CD4-positive, alpha-beta T cell (primary cell): ENCODE results near the gene ERG28. TPM values are rescaled to one million over a fixed set of nuclear protein-coding genes. Genes with fewer than 3 reads are reported as not detected.

ENCODE experiments used
- ATAC-seq: fragments of 200-7000 bp; cut with Tn5 transposase; one replicate; pipeline ENCODE4 v1.10.0; 2022; ENCODE audit warnings: mild to moderate bottlenecking; ENCODE audit not compliant: poor library complexity
- CTCF ChIA-PET: fragments of 350-600 bp; sonication (Branson Sonifier 250); formaldehyde crosslinking; loops from one replicate; lab custom pipeline; 2021; ENCODE audit warnings: antibody characterized with exemption, inconsistent platforms; lab: Charles Lee
- POLR2A ChIA-PET: fragments of 350-600 bp; sonication (Branson Sonifier 250); formaldehyde crosslinking; loops from one replicate; lab custom pipeline; 2021; ENCODE audit warnings: antibody characterized with exemption, inconsistent platforms; lab: Charles Lee
- DNase-seq, 14 experiments: peaks; one replicate each; pipeline ENCODE4 v3.0.0-alpha.2; 2013 to 2020; ENCODE audit warnings: mixed read lengths in 2 of 14
- H3K27ac ChIP-seq, 2 donors: one replicate each; pipeline versions ENCODE4 v1.5.1 to v1.7.0; 2013; ENCODE audit warnings: low read length in 2 of 2, low read depth in 1 of 2, mild to moderate bottlenecking in 1 of 2
- H3K27me3 ChIP-seq, 2 experiments: 1 replicate in 1 of 2; 2 replicates in 1 of 2; pipeline versions ENCODE4 v1.6.1 to v1.7.0; 2013; ENCODE audit warnings: low read length in 2 of 2, control low read depth in 1 of 2, mild to moderate bottlenecking in 1 of 2, moderate library complexity in 1 of 2; ENCODE audit not compliant: insufficient read depth in 2 of 2, control insufficient read depth in 1 of 2
- H3K36me3 ChIP-seq: one replicate; pipeline ENCODE4 v1.6.1; 2013; ENCODE audit warnings: low read length, control low read depth; ENCODE audit not compliant: insufficient read depth
- H3K4me1 ChIP-seq: one replicate; pipeline ENCODE4 v1.6.1; 2013; ENCODE audit warnings: low read length, control low read depth; ENCODE audit not compliant: insufficient read depth
- H3K4me3 ChIP-seq: one replicate; pipeline ENCODE4 v1.5.1; 2013; ENCODE audit warnings: mild to moderate bottlenecking, low read length, moderate library complexity
- H3K9me3 ChIP-seq, 2 experiments: 1 replicate in 1 of 2; 2 replicates in 1 of 2; pipeline versions ENCODE4 v1.6.1 to v1.7.0; 2013; ENCODE audit warnings: low read length in 2 of 2, mild to moderate bottlenecking in 2 of 2, control low read depth in 1 of 2, moderate library complexity in 1 of 2; ENCODE audit not compliant: control insufficient read depth in 1 of 2, insufficient read depth in 1 of 2
- H3K27ac Mint-ChIP-seq: one replicate; pipeline ENCODE4 v1.8.0; 2020; ENCODE audit warnings: mixed read lengths
- H3K27me3 Mint-ChIP-seq: one replicate; pipeline ENCODE4 v1.8.0; 2021; ENCODE audit warnings: mixed read lengths
- H3K36me3 Mint-ChIP-seq: one replicate; pipeline ENCODE4 v1.8.0; 2021; ENCODE audit warnings: low read depth, mixed read lengths
- H3K4me1 Mint-ChIP-seq: one replicate; pipeline ENCODE4 v1.8.0; 2021; ENCODE audit warnings: low read depth, mixed read lengths
- H3K4me3 Mint-ChIP-seq: one replicate; pipeline ENCODE4 v1.8.0; 2020; ENCODE audit warnings: mild to moderate bottlenecking, mixed read lengths
- H3K9me3 Mint-ChIP-seq: one replicate; pipeline ENCODE4 v1.8.0; 2020; ENCODE audit warnings: mixed read lengths
- intact Hi-C, 2 experiments: fragments of 100-400 bp; cut with DNase I in 1 of 2; cut with micrococcal nuclease in 1 of 2; formaldehyde crosslinking; loops; one replicate each; pipeline versions ENCODE4 v1.15.1 to v1.9.0; 2023 to 2025; cut with DNase I, micrococcal nuclease
- total RNA-seq, 174 experiments: library from RNA in 2 of 174; stranded (reverse) in 2 of 174; gene quantifications; one replicate each; pipeline ENCODE4 v1.2.3 and lab custom pipeline; 2021 to 2026
- TF ChIP-seq, protein P1 (sequence below): fragments of 200-600 bp; IDR thresholded peaks from one replicate; pipeline ENCODE4 v1.8.0; 2022; ENCODE audit warnings: antibody characterized with exemption, mild to moderate bottlenecking

Gene ERG28
- total RNA-seq, 2 experiments from 2014 or later: 5.7 to 5.8 TPM

DNA sequence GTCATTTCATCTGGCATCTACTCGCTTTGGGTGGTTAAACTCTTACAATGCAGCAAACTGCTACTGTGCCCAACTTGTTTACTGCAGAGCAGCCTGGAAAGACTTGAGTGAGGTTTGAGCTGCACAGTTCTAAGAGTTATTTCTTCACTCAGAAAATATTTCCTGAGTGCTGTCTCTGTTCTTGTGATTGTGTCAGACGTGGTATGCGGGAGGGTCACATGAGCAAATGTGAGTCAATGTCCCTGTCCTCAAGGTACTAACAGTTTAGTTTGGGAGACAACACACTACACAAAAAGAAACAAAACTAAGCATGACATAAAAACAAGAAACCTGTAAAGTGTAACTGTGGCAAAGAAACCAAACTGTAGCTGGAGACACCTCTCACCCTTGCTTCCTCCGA, 49.8 kb downstream of the ERG28 start:
- Mint-ChIP-seq H3K27me3 (no peaks in the 10 kb centered on the region), H3K9me3 (no peaks in the 10 kb centered on the region)
- no peaks in the 10 kb centered on the region for H3K36me3 ChIP-seq

DNA sequence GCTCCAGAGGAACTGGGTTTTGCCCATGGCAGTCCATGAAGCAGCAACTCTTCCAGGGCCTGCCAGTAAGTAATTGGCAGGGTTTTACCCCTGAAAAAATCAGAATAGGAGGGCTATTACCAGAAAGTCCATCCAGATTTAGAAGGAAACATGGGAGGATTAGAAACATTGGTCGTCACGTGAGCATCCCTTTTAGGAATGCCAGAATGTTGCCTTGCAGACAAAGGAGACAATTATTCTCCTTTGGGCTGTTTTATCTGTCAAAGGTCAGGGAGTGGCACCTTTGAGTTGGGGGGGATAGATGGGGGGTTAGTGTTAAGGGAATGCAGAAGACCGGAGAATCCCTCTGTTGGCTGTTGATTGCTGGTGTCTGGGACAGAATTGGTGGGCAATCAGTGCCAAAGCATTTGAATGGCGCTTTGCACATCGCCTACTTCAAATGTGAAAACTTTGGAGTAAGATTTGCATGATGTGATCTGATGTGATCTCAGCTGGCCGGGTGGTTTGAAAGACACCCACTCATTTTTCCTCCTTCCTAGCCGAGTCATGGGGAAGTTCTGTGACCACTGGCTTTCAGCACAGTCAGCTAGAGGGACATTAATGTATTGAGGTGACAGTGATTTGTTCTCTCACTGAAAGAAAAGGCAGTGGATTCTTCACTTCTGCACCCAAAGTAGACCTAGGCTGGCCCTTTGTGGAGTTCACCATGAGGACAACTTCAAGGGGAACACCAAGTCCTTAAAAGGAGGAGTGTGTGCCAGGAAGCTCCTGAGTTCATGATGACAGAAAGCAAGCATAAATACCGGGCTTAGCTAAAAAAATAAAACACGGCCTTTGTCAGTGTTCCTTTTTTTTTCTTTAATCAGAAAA, 50.8 kb downstream of the ERG28 start:
- Histone ChIP-seq H3K27me3 (no peaks in the 10 kb centered on the region), H3K4me3 (no peak overlapping the region), H3K36me3 (no peaks in the 10 kb centered on the region), H3K27ac (no peak overlapping the region), H3K4me1 (no peaks in the 10 kb centered on the region), H3K9me3 (peaks cover 5 to 7% of the 10 kb centered on the region in 2 experiments)
- H3K9me3 Mint-ChIP-seq: no peaks in the 10 kb centered on the region
- no peaks in the 10 kb centered on the region for H3K36me3 Mint-ChIP-seq
- H3K4me1 Mint-ChIP-seq: no peaks in the 10 kb centered on the region
- TF ChIP-seq, protein P1, sequence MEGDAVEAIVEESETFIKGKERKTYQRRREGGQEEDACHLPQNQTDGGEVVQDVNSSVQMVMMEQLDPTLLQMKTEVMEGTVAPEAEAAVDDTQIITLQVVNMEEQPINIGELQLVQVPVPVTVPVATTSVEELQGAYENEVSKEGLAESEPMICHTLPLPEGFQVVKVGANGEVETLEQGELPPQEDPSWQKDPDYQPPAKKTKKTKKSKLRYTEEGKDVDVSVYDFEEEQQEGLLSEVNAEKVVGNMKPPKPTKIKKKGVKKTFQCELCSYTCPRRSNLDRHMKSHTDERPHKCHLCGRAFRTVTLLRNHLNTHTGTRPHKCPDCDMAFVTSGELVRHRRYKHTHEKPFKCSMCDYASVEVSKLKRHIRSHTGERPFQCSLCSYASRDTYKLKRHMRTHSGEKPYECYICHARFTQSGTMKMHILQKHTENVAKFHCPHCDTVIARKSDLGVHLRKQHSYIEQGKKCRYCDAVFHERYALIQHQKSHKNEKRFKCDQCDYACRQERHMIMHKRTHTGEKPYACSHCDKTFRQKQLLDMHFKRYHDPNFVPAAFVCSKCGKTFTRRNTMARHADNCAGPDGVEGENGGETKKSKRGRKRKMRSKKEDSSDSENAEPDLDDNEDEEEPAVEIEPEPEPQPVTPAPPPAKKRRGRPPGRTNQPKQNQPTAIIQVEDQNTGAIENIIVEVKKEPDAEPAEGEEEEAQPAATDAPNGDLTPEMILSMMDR: no peak
- H3K27me3 Mint-ChIP-seq: no peaks in the 10 kb centered on the region
- intact Hi-C loops: no loop called here
- ATAC-seq: no peak
- DNase-seq: peak in 3 of 14 experiments; percentile 1 to 59 (median 36)
- ChIA-PET CTCF (interaction anchor here (1.2 kb wide), 1 partner anchor 10 kb away, joined by 3 read pairs; no protein-coding TSS in a partner anchor), POLR2A (no interaction called here)
- H3K4me3 Mint-ChIP-seq: no peak overlapping the region
- H3K27ac Mint-ChIP-seq: no peak overlapping the region

More for the DNA sequence above, 49.8 kb downstream of the ERG28 start:
- Histone ChIP-seq H3K27me3 (no peaks in the 10 kb centered on the region), H3K9me3 (peaks cover 5 to 7% of the 10 kb centered on the region in 2 experiments), H3K4me1 (no peaks in the 10 kb centered on the region), H3K27ac (no peak overlapping the region), H3K4me3 (no peak overlapping the region)
- DNase-seq (peak in 2 of 14 experiments; percentile 27 to 42), ATAC-seq (no peak)
- Mint-ChIP-seq H3K36me3 (no peaks in the 10 kb centered on the region), H3K4me3 (no peak overlapping the region), H3K4me1 (no peaks in the 10 kb centered on the region), H3K27ac (no peak overlapping the region)
- TF ChIP-seq, protein P1: no peak
- intact Hi-C loops: no loop called here
- ChIA-PET POLR2A (no interaction called here), CTCF (interaction anchor here (1.2 kb wide), 1 partner anchor 9 kb away, joined by 3 read pairs; no protein-coding TSS in a partner anchor)

DNA sequence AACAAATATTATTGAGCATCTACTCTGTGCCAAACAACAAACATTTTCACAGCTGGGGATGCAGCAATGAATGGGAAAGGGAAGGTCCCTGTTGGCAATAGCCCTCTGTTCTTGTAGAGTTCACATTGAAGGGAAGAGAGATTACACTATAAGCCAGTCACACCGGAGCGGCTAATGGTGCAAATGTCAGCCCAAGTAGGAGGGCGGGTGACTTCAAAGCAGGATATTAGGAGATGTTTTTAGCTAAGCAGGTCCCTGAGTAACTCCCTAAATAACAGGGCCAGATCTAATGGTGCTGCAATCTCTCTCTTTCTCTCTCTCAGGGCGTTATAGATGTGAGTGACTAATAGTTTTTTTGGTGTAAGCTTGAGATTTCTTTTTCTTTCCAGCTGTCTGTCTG, 51.6 kb downstream of the ERG28 start:
- no peak overlapping the region for H3K4me3 Mint-ChIP-seq
- TF ChIP-seq, protein P1: no peak
- Histone ChIP-seq H3K9me3 (peaks cover 5 to 7% of the 10 kb centered on the region in 2 experiments), H3K27me3 (no peaks in the 10 kb centered on the region), H3K27ac (no peak overlapping the region), H3K4me1 (no peaks in the 10 kb centered on the region), H3K36me3 (no peaks in the 10 kb centered on the region), H3K4me3 (no peak overlapping the region)
- intact Hi-C loops: no loop called here
- H3K27me3 Mint-ChIP-seq: no peaks in the 10 kb centered on the region
- H3K9me3 Mint-ChIP-seq: no peaks in the 10 kb centered on the region
- H3K27ac Mint-ChIP-seq: no peak overlapping the region
- POLR2A ChIA-PET: no interaction called here
- CTCF ChIA-PET: no interaction called here
- no peaks in the 10 kb centered on the region for H3K36me3 Mint-ChIP-seq
- ATAC-seq: no peak
- H3K4me1 Mint-ChIP-seq: no peaks in the 10 kb centered on the region
- no peak for DNase-seq
